ENCODE data around the gene SUMO1. TPM values are rescaled to one million over a fixed set of nuclear protein-coding genes. Genes with fewer than 3 reads are reported as not detected.

SUMO1 gene
- total RNA-seq, 1 experiment from 2014 or later, result 100 TPM

GRCh38 chr2:202165945-202166344, 72.5 kb downstream of the SUMO1 start:
- CTCF ChIA-PET, result no interaction called here
- no TSS peak for BruUV-seq (replicated peaks)
- DNase-seq, result no peak
- H3K36me3 ChIP-seq (ENCODE audit: low read depth), result no peaks in the 10 kb centered on the region
- no peaks in the 10 kb centered on the region for H3K27me3 ChIP-seq (ENCODE audit: insufficient read depth, low read depth)
- no peaks in the 10 kb centered on the region for H3K4me1 ChIP-seq (replicated peaks; ENCODE audit: insufficient read depth)
- H3K4me2 ChIP-seq, result no peak overlapping the region
- POLR2A ChIA-PET (ENCODE audit: unreplicated experiment), result no interaction called here
- H3F3A ChIP-seq (ENCODE audit: insufficient read depth, low read depth), result no peaks in the 10 kb centered on the region
- no peaks in the 10 kb centered on the region for H3K79me2 ChIP-seq (ENCODE audit: low read depth)
- no peak overlapping the region for H2AFZ ChIP-seq
- TF ChIP-seq CTCF (conservative IDR thresholded peaks at IDR 0.05) (no peak), EZH2 (IDR thresholded peaks at IDR 0.05; ENCODE audit: low read depth) (no peak)
- no peak overlapping the region for H3K27ac ChIP-seq
- H3K9me2 ChIP-seq (ENCODE audit: insufficient read depth), result no peaks in the 10 kb centered on the region
- intact Hi-C loops (cut with micrococcal nuclease; ENCODE audit: unreplicated experiment), result no loop called here
- no peak overlapping the region for H3K4me3 ChIP-seq
- H3K9me3 ChIP-seq (ENCODE audit: insufficient read depth, low read depth), result no peaks in the 10 kb centered on the region
- H4K20me1 ChIP-seq (ENCODE audit: insufficient read depth), result no peaks in the 10 kb centered on the region

GRCh38 chr2:202165208-202165607, 73.2 kb downstream of the SUMO1 start:
- Histone ChIP-seq H3K4me1 (replicated peaks; ENCODE audit: insufficient read depth) (no peaks in the 10 kb centered on the region), H4K20me1 (ENCODE audit: insufficient read depth) (no peaks in the 10 kb centered on the region), H3K4me2 (no peak overlapping the region), H3K27ac (no peak overlapping the region), H2AFZ (no peak overlapping the region), H3K9me2 (ENCODE audit: insufficient read depth) (no peaks in the 10 kb centered on the region), H3F3A (ENCODE audit: insufficient read depth, low read depth) (no peaks in the 10 kb centered on the region), H3K79me2 (ENCODE audit: low read depth) (no peaks in the 10 kb centered on the region), H3K27me3 (ENCODE audit: insufficient read depth, low read depth) (no peaks in the 10 kb centered on the region), H3K4me3 (no peak overlapping the region), H3K36me3 (ENCODE audit: low read depth) (no peaks in the 10 kb centered on the region), H3K9me3 (ENCODE audit: insufficient read depth, low read depth) (no peaks in the 10 kb centered on the region)
- TF ChIP-seq EZH2 (IDR thresholded peaks at IDR 0.05; ENCODE audit: low read depth), result no peak
- no peak for TF ChIP-seq CTCF (conservative IDR thresholded peaks at IDR 0.05)
- no TSS peak for BruUV-seq (replicated peaks)
- intact Hi-C loops (cut with micrococcal nuclease; ENCODE audit: unreplicated experiment), result no loop called here
- no peak for DNase-seq
- POLR2A ChIA-PET (ENCODE audit: unreplicated experiment), result no interaction called here
- CTCF ChIA-PET, result no interaction called here

GRCh38 chr2:202164411-202164810, 74.0 kb downstream of the SUMO1 start:
- H3K9me2 ChIP-seq (ENCODE audit: insufficient read depth), result no peaks in the 10 kb centered on the region
- H3K79me2 ChIP-seq (ENCODE audit: low read depth), result no peaks in the 10 kb centered on the region
- H3K9me3 ChIP-seq (ENCODE audit: insufficient read depth, low read depth), result no peaks in the 10 kb centered on the region
- DNase-seq, result no peak
- no peaks in the 10 kb centered on the region for H3K36me3 ChIP-seq (ENCODE audit: low read depth)
- no peaks in the 10 kb centered on the region for H3K4me1 ChIP-seq (replicated peaks; ENCODE audit: insufficient read depth)
- TF ChIP-seq CTCF (conservative IDR thresholded peaks at IDR 0.05) (no peak), EZH2 (IDR thresholded peaks at IDR 0.05; ENCODE audit: low read depth) (no peak)
- no peaks in the 10 kb centered on the region for H3F3A ChIP-seq (ENCODE audit: insufficient read depth, low read depth)
- intact Hi-C loops (cut with micrococcal nuclease; ENCODE audit: unreplicated experiment), result no loop called here
- no peak overlapping the region for H2AFZ ChIP-seq
- ChIA-PET CTCF (no interaction called here), POLR2A (ENCODE audit: unreplicated experiment) (no interaction called here)
- no peaks in the 10 kb centered on the region for H3K27me3 ChIP-seq (ENCODE audit: insufficient read depth, low read depth)
- BruUV-seq (replicated peaks), result no TSS peak
- H3K4me3 ChIP-seq, result no peak overlapping the region
- no peak overlapping the region for H3K27ac ChIP-seq
- H3K4me2 ChIP-seq, result no peak overlapping the region
- H4K20me1 ChIP-seq (ENCODE audit: insufficient read depth), result no peaks in the 10 kb centered on the region
